G401.6 (cell line): ENCODE measurements around the gene NKX6-1.

Experiments
- FAIRE-seq: peaks from 2 replicates; lab custom pipeline; 2012; peaks lifted over from hg19 to GRCh38; lab: Jason Lieb, UNC

The NKX6-1 gene

GRCh38 chr4:84498203-84498934 lies 723 bp downstream of the NKX6-1 start:
- FAIRE-seq = no peak

GRCh38 chr4:84497504-84498202 lies 1.4 kb downstream of the NKX6-1 start:
- no peak for FAIRE-seq

GRCh38 chr4:84496706-84497503 lies 2.2 kb downstream of the NKX6-1 start:
- FAIRE-seq = no peak

GRCh38 chr4:84496331-84496705 lies 2.8 kb downstream of the NKX6-1 start:
- no peak for FAIRE-seq

- no peak for FAIRE-seq
These were observed 3.3 kb downstream of the NKX6-1 start for GRCh38 chr4:84495794-84496261.

- no peak for FAIRE-seq
These were observed 3.8 kb downstream of the NKX6-1 start for GRCh38 chr4:84495118-84495793.

GRCh38 chr4:84494531-84494930 lies 4.6 kb downstream of the NKX6-1 start:
- FAIRE-seq = no peak

- no peak for FAIRE-seq
These were observed 5.0 kb downstream of the NKX6-1 start for GRCh38 chr4:84494076-84494475.

- no peak for FAIRE-seq
These were observed 5.8 kb downstream of the NKX6-1 start for GRCh38 chr4:84493092-84493850.

GRCh38 chr4:84492737-84493091 lies 6.4 kb downstream of the NKX6-1 start:
- no peak for FAIRE-seq

- no peak for FAIRE-seq
These were observed 6.8 kb downstream of the NKX6-1 start for GRCh38 chr4:84492290-84492689.

- no peak for FAIRE-seq
These were observed 7.6 kb downstream of the NKX6-1 start for GRCh38 chr4:84491481-84491880.

- no peak for FAIRE-seq
These were observed 8.4 kb downstream of the NKX6-1 start for GRCh38 chr4:84490663-84491062.

GRCh38 chr4:84484236-84484635 lies 14.9 kb downstream of the NKX6-1 start:
- no peak for FAIRE-seq

- FAIRE-seq = no peak
These were observed 15.4 kb downstream of the NKX6-1 start for GRCh38 chr4:84483688-84484087.

- FAIRE-seq = no peak
These were observed 16.2 kb downstream of the NKX6-1 start for GRCh38 chr4:84482564-84483563.

GRCh38 chr4:84481860-84482245 lies 17.2 kb downstream of the NKX6-1 start:
- no peak for FAIRE-seq

- no peak for FAIRE-seq
These were observed 17.8 kb downstream of the NKX6-1 start for GRCh38 chr4:84481077-84481859.

- FAIRE-seq = no peak
These were observed 19.0 kb downstream of the NKX6-1 start for GRCh38 chr4:84480082-84480481.

GRCh38 chr4:84479663-84480062 lies 19.4 kb downstream of the NKX6-1 start:
- FAIRE-seq = no peak
